Mesenchymal stem cell (in vitro differentiated cells and primary cell): ENCODE measurements around the gene LRRC10.

Experiments used
- DNase-seq: peaks from one replicate; pipeline ENCODE4 v3.0.0-alpha.2; 2013
- H2AFZ ChIP-seq: one replicate; pipeline ENCODE4 v1.6.1; 2013; ENCODE audit warnings: low read depth, mild to moderate bottlenecking, control low read depth, inconsistent platforms, low read length, moderate library complexity
- H2AK5ac ChIP-seq: 2 replicates; pipeline ENCODE4 v1.6.1; 2013; ENCODE audit warnings: low read length, moderate library complexity, mild to moderate bottlenecking, inconsistent platforms; ENCODE audit not compliant: severe bottlenecking
- H2BK120ac ChIP-seq: one replicate; pipeline ENCODE4 v1.6.1; 2013; ENCODE audit warnings: low read depth, mild to moderate bottlenecking, inconsistent platforms, low read length, moderate library complexity
- H2BK12ac ChIP-seq, 2 experiments: one replicate each; pipeline ENCODE4 v1.6.1; 2013; ENCODE audit warnings: inconsistent platforms in 2 of 2, low read length in 2 of 2, mild to moderate bottlenecking in 2 of 2, moderate library complexity in 2 of 2, control low read depth in 1 of 2
- H2BK15ac ChIP-seq: one replicate; pipeline ENCODE4 v1.6.1; 2013; ENCODE audit warnings: mild to moderate bottlenecking, low read depth, inconsistent platforms; ENCODE audit not compliant: poor library complexity, severe bottlenecking
- H2BK5ac ChIP-seq: 2 replicates; pipeline ENCODE4 v1.6.1; 2013; ENCODE audit warnings: low read depth, mild to moderate bottlenecking, low read length, control low read depth, inconsistent platforms; ENCODE audit not compliant: poor library complexity, severe bottlenecking
- H3K14ac ChIP-seq, 2 experiments: one replicate each; pipeline ENCODE4 v1.6.1; 2013; ENCODE audit warnings: inconsistent platforms in 2 of 2, low read length in 2 of 2, control low read depth in 1 of 2, mild to moderate bottlenecking in 1 of 2, moderate library complexity in 1 of 2
- H3K18ac ChIP-seq, 2 experiments: one replicate each; pipeline ENCODE4 v1.6.1; 2013; ENCODE audit warnings: inconsistent platforms in 2 of 2, low read length in 2 of 2, control low read depth in 1 of 2, low read depth in 1 of 2, mild to moderate bottlenecking in 1 of 2
- H3K23ac ChIP-seq, 2 experiments: one replicate each; pipeline ENCODE4 v1.6.1; 2013; ENCODE audit warnings: inconsistent platforms in 2 of 2, low read length in 2 of 2, mild to moderate bottlenecking in 2 of 2, moderate library complexity in 2 of 2, control low read depth in 1 of 2
- H3K27ac ChIP-seq: 2 replicates; pipeline ENCODE4 v1.5.1; 2013; ENCODE audit warnings: mild to moderate bottlenecking, moderate library complexity, low read length, control low read depth, inconsistent platforms; ENCODE audit not compliant: poor library complexity, severe bottlenecking
- H3K27me3 ChIP-seq, 2 experiments: 2 replicates each; pipeline versions ENCODE4 v1.6.1 to v1.7.0; 2013; ENCODE audit warnings: low read length in 2 of 2, mild to moderate bottlenecking in 2 of 2, moderate library complexity in 2 of 2, control low read depth in 1 of 2, inconsistent platforms in 1 of 2; ENCODE audit not compliant: control insufficient read depth in 1 of 2, insufficient read depth in 1 of 2
- H3K36me3 ChIP-seq, 2 experiments: 2 replicates each; pipeline versions ENCODE4 v1.6.1 to v1.7.0; 2013; ENCODE audit warnings: low read length in 2 of 2, control low read depth in 1 of 2, inconsistent platforms in 1 of 2, low read depth in 1 of 2, mild to moderate bottlenecking in 1 of 2; ENCODE audit not compliant: insufficient read depth in 2 of 2, control insufficient read depth in 1 of 2
- H3K4ac ChIP-seq, 2 experiments: one replicate each; pipeline ENCODE4 v1.6.1; 2013; ENCODE audit warnings: inconsistent platforms in 2 of 2, low read length in 2 of 2, mild to moderate bottlenecking in 2 of 2, moderate library complexity in 2 of 2, control low read depth in 1 of 2, low read depth in 1 of 2
- H3K4me1 ChIP-seq: 2 replicates; pipeline ENCODE4 v1.6.1; 2013; ENCODE audit warnings: low read depth, low read length, control low read depth; ENCODE audit not compliant: control insufficient read depth, insufficient read depth
- H3K4me2 ChIP-seq: 2 replicates; pipeline ENCODE4 v1.6.1; 2013; ENCODE audit warnings: low read length, mild to moderate bottlenecking, inconsistent platforms; ENCODE audit not compliant: poor library complexity, severe bottlenecking
- H3K4me3 ChIP-seq, 2 experiments: 2 replicates each; pipeline versions ENCODE4 v1.5.1 to v1.7.0; 2013; ENCODE audit warnings: low read length in 2 of 2, mild to moderate bottlenecking in 2 of 2, control low read depth in 1 of 2, low read depth in 1 of 2; ENCODE audit not compliant: insufficient read depth in 1 of 2
- H3K79me1 ChIP-seq: replicated peaks from 2 replicates; pipeline ENCODE4 v1.6.1; 2013; ENCODE audit warnings: mild to moderate bottlenecking, control low read depth, low read length, inconsistent platforms; ENCODE audit not compliant: poor library complexity, severe bottlenecking
- H3K9ac ChIP-seq: 2 replicates; pipeline ENCODE4 v1.7.0; 2013; ENCODE audit warnings: mild to moderate bottlenecking, low read length, moderate library complexity
- H3K9me3 ChIP-seq: 2 replicates; pipeline ENCODE4 v1.7.0; 2013; ENCODE audit warnings: mild to moderate bottlenecking, low read length; ENCODE audit not compliant: control insufficient read depth
- H4K8ac ChIP-seq: one replicate; pipeline ENCODE4 v1.6.1; 2013; ENCODE audit warnings: inconsistent platforms, mild to moderate bottlenecking, low read length, moderate library complexity
- H4K91ac ChIP-seq: one replicate; pipeline ENCODE4 v1.6.1; 2013; ENCODE audit warnings: mild to moderate bottlenecking, low read length, inconsistent platforms
- WGBS: methylation state at CpG from one replicate; pipeline ENCODE4 v1.1.7; 2013; ENCODE audit warnings: mixed read lengths; 5-methylcytosine and 5-hydroxymethylcytosine counted together

Gene LRRC10

DNA sequence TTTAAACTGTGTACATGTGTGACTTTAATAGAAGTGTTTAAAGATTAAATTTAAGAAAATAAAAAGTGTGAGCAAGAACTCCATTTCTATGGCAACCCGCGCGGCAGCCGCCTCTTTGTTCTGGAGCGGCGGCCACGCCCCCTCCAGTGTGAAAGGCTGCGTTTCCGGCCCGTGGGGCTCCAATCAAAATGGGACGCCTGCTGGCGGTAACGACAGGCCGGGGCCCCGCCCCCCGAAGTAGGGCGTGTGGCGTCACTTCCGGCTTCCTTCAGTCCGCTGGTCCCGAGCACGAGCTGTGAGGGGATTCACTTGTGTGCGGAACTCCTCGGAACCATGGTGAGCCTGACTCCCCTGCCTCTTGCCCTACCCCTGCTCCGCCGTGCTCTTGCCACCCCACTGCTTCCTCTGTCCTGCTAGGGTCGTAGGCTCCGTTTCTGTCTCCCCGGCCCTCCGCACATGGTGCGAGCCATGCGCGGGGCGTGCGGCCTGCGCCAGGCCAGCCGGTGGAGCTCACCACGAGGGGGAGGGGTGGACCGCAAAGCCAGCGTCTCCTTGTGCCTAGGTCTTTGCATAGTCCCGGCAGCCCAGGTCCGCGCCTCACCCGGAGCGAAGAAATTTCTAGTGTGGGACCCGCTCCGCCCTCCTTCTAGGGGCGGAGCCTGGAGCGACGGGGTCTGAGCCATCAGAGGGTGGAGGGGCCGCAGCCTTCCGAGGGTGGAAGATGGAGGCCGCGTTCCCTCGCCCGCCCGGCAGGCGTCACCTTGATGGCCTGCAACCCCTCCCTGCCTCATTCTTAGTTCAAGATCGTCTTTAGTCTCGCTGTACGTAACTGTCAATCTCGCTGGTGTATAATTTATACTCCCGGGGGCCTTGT is 25.3 kb downstream of the LRRC10 start, which contains the start of gene CCT2:
CCT2 (plus strand) TSS at position 271 of the 874 bp plus-strand sequence; CDS start at position 334, 63 bp downstream.
- Histone ChIP-seq H2BK12ac (no peak within 1 kb of the TSS), H2BK5ac (peak within 1 kb of the TSS; percentile 36), H3K18ac (peak within 1 kb of the TSS; percentile 41 to 96), H3K27ac (peak within 1 kb of the TSS; percentile 62), H3K9ac (peak within 1 kb of the TSS; percentile 99), H3K14ac (peak within 1 kb of the TSS in 1 of 2 experiments; percentile 99), H3K9me3 (no peaks in the 10 kb centered on the region), H3K79me1 (peaks cover 8% of the 10 kb centered on the region), H3K4me1 (no peaks in the 10 kb centered on the region), H2AK5ac (no peak within 1 kb of the TSS), H2BK15ac (no peak within 1 kb of the TSS), H4K8ac (peak within 1 kb of the TSS; percentile 76), H3K27me3 (no peaks in the 10 kb centered on the region), H3K4me3 (peak within 1 kb of the TSS; percentile 84 to 100), H3K36me3 (peaks cover 6 to 39% of the 10 kb centered on the region in 2 experiments), H3K4ac (peak within 1 kb of the TSS; percentile 26 to 45), H3K23ac (peak within 1 kb of the TSS in 1 of 2 experiments; percentile 92), H4K91ac (peak within 1 kb of the TSS; percentile 31), H2BK120ac (no peak within 1 kb of the TSS), H2AFZ (peak within 1 kb of the TSS; percentile 99), H3K4me2 (peak within 1 kb of the TSS; percentile 29)
- DNase-seq, result peak; percentile 96
- WGBS, result under 1% methylated on average over 63 of the region's 63 CpGs

DNA sequence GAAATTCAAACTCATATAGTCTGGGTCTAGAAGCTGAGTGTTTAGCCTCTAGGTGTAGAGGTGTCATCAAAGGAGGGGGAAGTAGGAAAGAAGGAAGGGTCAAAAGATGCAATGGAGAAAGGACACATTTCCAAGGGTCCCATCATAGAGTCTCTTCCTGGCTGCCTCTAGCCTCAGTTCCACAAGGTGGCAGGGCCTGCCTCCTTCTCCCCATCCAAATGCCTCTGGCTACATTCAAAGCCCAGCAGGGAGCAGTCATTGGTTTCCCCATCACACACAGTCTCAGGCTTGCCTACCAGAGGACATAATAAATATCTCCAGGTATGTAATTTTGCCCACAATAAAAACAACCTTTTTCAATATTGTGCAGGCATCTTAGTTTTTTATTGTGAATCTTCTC is 27.5 kb downstream of the LRRC10 start:
- H3K14ac ChIP-seq, result no peak overlapping the region
- H2BK15ac ChIP-seq, result no peak overlapping the region
- peaks cover 0 to 19% of the 10 kb centered on the region in 2 experiments for H3K36me3 ChIP-seq
- no peak overlapping the region for H4K8ac ChIP-seq
- peaks cover 2% of the 10 kb centered on the region for H3K79me1 ChIP-seq
- no peak overlapping the region for H2AK5ac ChIP-seq
- no peak overlapping the region for H3K27ac ChIP-seq
- H3K18ac ChIP-seq, result no peak overlapping the region
- DNase-seq, result no peak
- H3K23ac ChIP-seq, result no peak overlapping the region
- no peak overlapping the region for H3K4ac ChIP-seq
- H2AFZ ChIP-seq, result no peak overlapping the region
- no peak overlapping the region for H3K4me2 ChIP-seq
- no peaks in the 10 kb centered on the region for H3K27me3 ChIP-seq
- H2BK12ac ChIP-seq, result no peak overlapping the region
- H2BK120ac ChIP-seq, result no peak overlapping the region
- no peak overlapping the region for H3K9ac ChIP-seq
- no peaks in the 10 kb centered on the region for H3K4me1 ChIP-seq
- H3K9me3 ChIP-seq, result no peaks in the 10 kb centered on the region
- no peak overlapping the region for H2BK5ac ChIP-seq
- H4K91ac ChIP-seq, result no peak overlapping the region
- no peak overlapping the region for H3K4me3 ChIP-seq

DNA sequence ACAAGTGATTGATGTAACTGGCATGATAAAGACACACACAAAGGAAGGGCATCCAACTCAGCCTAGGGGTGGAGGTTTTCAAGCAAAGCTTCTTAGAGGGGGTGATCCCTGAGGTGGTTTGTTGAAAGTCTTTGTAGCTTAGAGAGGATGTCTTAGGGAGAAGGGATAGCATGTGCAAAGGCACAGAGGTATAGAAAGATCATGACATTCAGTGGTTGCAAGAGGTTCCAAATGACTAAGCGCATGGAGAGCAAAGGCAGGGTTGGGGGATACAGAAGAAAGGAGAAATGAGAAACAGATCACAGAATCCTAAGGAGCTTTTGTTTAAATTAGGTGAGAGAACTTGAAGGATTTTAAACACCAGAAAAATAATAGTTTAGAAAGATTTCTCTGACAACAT is 30.6 kb downstream of the LRRC10 start:
- no peak overlapping the region for H4K91ac ChIP-seq
- WGBS, result 93% methylated on average over 1 of the region's 1 CpG
- H3K27me3 ChIP-seq, result no peaks in the 10 kb centered on the region
- no peak overlapping the region for H2AFZ ChIP-seq
- H3K4me1 ChIP-seq, result no peaks in the 10 kb centered on the region
- H2BK15ac ChIP-seq, result no peak overlapping the region
- H3K79me1 ChIP-seq, result peaks cover 4% of the 10 kb centered on the region
- no peak overlapping the region for H2BK12ac ChIP-seq
- no peak overlapping the region for H3K14ac ChIP-seq
- H3K27ac ChIP-seq, result no peak overlapping the region
- no peak overlapping the region for H3K9ac ChIP-seq
- H3K4me3 ChIP-seq, result no peak overlapping the region
- no peak overlapping the region for H3K18ac ChIP-seq
- no peak overlapping the region for H4K8ac ChIP-seq
- H3K4me2 ChIP-seq, result no peak overlapping the region
- H2BK5ac ChIP-seq, result no peak overlapping the region
- no peak overlapping the region for H3K4ac ChIP-seq
- H2AK5ac ChIP-seq, result no peak overlapping the region
- H3K36me3 ChIP-seq, result peaks cover 2 to 27% of the 10 kb centered on the region in 2 experiments
- DNase-seq, result no peak
- no peak overlapping the region for H3K23ac ChIP-seq
- no peak overlapping the region for H2BK120ac ChIP-seq
- no peaks in the 10 kb centered on the region for H3K9me3 ChIP-seq

DNA sequence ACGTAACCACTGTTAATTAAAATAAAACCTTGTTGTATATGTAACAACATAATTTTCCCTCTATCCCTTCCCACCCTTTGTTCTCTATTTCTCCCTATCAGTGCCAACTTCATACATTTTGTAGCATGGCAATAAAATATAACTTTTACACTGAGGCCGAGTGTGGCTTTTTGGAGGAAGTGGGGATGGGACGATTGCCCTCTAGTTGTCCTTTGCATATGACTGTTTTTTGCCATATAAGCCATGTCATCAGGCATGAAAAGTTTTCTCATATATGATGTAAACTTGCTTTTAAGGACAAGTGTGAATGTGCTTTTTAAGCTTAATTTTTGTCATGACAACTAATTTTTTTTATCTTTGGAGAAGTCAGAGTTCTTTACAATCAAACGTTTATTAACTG is 31.7 kb downstream of the LRRC10 start:
- H3K9me3 ChIP-seq, result no peaks in the 10 kb centered on the region
- H3K36me3 ChIP-seq, result peaks cover 5 to 37% of the 10 kb centered on the region in 2 experiments
- H3K4ac ChIP-seq, result no peak overlapping the region
- no peak overlapping the region for H4K8ac ChIP-seq
- H2BK5ac ChIP-seq, result no peak overlapping the region
- no peak overlapping the region for H2AFZ ChIP-seq
- H3K9ac ChIP-seq, result no peak overlapping the region
- H2AK5ac ChIP-seq, result no peak overlapping the region
- peaks cover 6% of the 10 kb centered on the region for H3K79me1 ChIP-seq
- no peaks in the 10 kb centered on the region for H3K27me3 ChIP-seq
- H3K4me1 ChIP-seq, result no peaks in the 10 kb centered on the region
- 93% methylated on average over 2 of the region's 4 CpGs for WGBS
- no peak overlapping the region for H3K23ac ChIP-seq
- H3K27ac ChIP-seq, result no peak overlapping the region
- no peak for DNase-seq
- H3K4me3 ChIP-seq, result no peak overlapping the region
- H4K91ac ChIP-seq, result no peak overlapping the region
- no peak overlapping the region for H2BK120ac ChIP-seq
- no peak overlapping the region for H3K18ac ChIP-seq
- H3K14ac ChIP-seq, result no peak overlapping the region
- no peak overlapping the region for H2BK12ac ChIP-seq
- H3K4me2 ChIP-seq, result no peak overlapping the region
- no peak overlapping the region for H2BK15ac ChIP-seq
